H9 (cell line): ENCODE measurements around the gene SHH. TPM values are rescaled to one million over a fixed set of nuclear protein-coding genes. Genes with fewer than 3 reads are reported as not detected.

Source experiments
- DNase-seq: peaks from one replicate; pipeline ENCODE4 v3.0.0-alpha.2; 2017
- H2AFZ ChIP-seq: one replicate; pipeline ENCODE4 v1.6.1; 2013; ENCODE audit warnings: mild to moderate bottlenecking, low read length, control low read depth, moderate library complexity
- H2AK5ac ChIP-seq: 2 replicates; pipeline ENCODE4 v1.6.1; 2013; ENCODE audit warnings: low read length, control low read depth, mixed read lengths; ENCODE audit not compliant: insufficient read length
- H2BK120ac ChIP-seq: one replicate; pipeline ENCODE4 v1.6.1; 2013; ENCODE audit warnings: low read depth, mild to moderate bottlenecking, low read length, control low read depth, inconsistent platforms; ENCODE audit not compliant: poor library complexity, severe bottlenecking
- H2BK12ac ChIP-seq: 2 replicates; pipeline ENCODE4 v1.6.1; 2013; ENCODE audit warnings: low read length, control low read depth, mixed read lengths, low read depth; ENCODE audit not compliant: insufficient read length
- H2BK15ac ChIP-seq: 2 replicates; pipeline ENCODE4 v1.6.1; 2013; ENCODE audit warnings: low read depth, low read length, control low read depth
- H2BK20ac ChIP-seq: one replicate; pipeline ENCODE4 v1.6.1; 2013; ENCODE audit warnings: low read depth, mild to moderate bottlenecking, low read length, control low read depth, inconsistent platforms; ENCODE audit not compliant: poor library complexity, severe bottlenecking
- H2BK5ac ChIP-seq: 2 replicates; pipeline ENCODE4 v1.6.1; 2013; ENCODE audit warnings: low read length, control low read depth, mixed read lengths; ENCODE audit not compliant: insufficient read length
- H3K14ac ChIP-seq: 2 replicates; pipeline ENCODE4 v1.6.1; 2013; ENCODE audit warnings: low read length, control low read depth; ENCODE audit not compliant: insufficient read depth
- H3K18ac ChIP-seq: 2 replicates; pipeline ENCODE4 v1.6.1; 2013; ENCODE audit warnings: low read depth, mild to moderate bottlenecking, mixed read lengths, low read length, control low read depth; ENCODE audit not compliant: insufficient read length
- H3K23ac ChIP-seq: 2 replicates; pipeline ENCODE4 v1.6.1; 2013; ENCODE audit warnings: low read length, control low read depth, mixed read lengths, low read depth; ENCODE audit not compliant: insufficient read length
- H3K23me2 ChIP-seq: 2 replicates; pipeline ENCODE4 v1.6.1; 2013; ENCODE audit warnings: low read depth, mild to moderate bottlenecking, mixed read lengths, low read length, control low read depth; ENCODE audit not compliant: insufficient read length, poor library complexity, severe bottlenecking
- H3K27ac ChIP-seq: 2 replicates; pipeline ENCODE4 v1.5.1; 2013; ENCODE audit warnings: low read length, control low read depth, mixed read lengths, low read depth; ENCODE audit not compliant: insufficient read length
- H3K27me3 ChIP-seq: 2 replicates; pipeline ENCODE4 v1.6.1; 2013; ENCODE audit warnings: low read length, control low read depth, inconsistent platforms; ENCODE audit not compliant: insufficient read depth
- H3K4ac ChIP-seq: 2 replicates; pipeline ENCODE4 v1.6.1; 2013; ENCODE audit warnings: low read depth, mild to moderate bottlenecking, control low read depth, inconsistent platforms, low read length, moderate library complexity
- H3K4me1 ChIP-seq: 2 replicates; pipeline ENCODE4 v1.6.1; 2013; ENCODE audit warnings: low read length, control low read depth, inconsistent platforms; ENCODE audit not compliant: insufficient read depth
- H3K4me2 ChIP-seq: 2 replicates; pipeline ENCODE4 v1.6.1; 2013; ENCODE audit warnings: low read length, control low read depth, mixed read lengths; ENCODE audit not compliant: insufficient read length, insufficient read depth
- H3K56ac ChIP-seq: 2 replicates; pipeline ENCODE4 v1.6.1; 2013; ENCODE audit warnings: low read depth, mild to moderate bottlenecking, mixed read lengths, low read length, control low read depth; ENCODE audit not compliant: insufficient read length
- H3K79me1 ChIP-seq: 2 replicates; pipeline ENCODE4 v1.6.1; 2013; ENCODE audit warnings: low read depth, mild to moderate bottlenecking, moderate library complexity, low read length, control low read depth, inconsistent platforms; ENCODE audit not compliant: insufficient read depth, poor library complexity, severe bottlenecking
- H3K79me2 ChIP-seq: 2 replicates; pipeline ENCODE4 v1.6.1; 2013; ENCODE audit warnings: low read length, control low read depth, inconsistent platforms; ENCODE audit not compliant: insufficient read depth
- H3K9ac ChIP-seq: 2 replicates; pipeline ENCODE4 v1.6.1; 2013; ENCODE audit warnings: low read length, control low read depth, mixed read lengths; ENCODE audit not compliant: insufficient read length; ENCODE audit errors: extremely low read depth
- H3K9me3 ChIP-seq: one replicate; pipeline ENCODE4 v1.6.1; 2013; ENCODE audit warnings: low read depth, low read length, inconsistent platforms; ENCODE audit not compliant: control insufficient read depth
- H3T11ph ChIP-seq: one replicate; pipeline ENCODE4 v1.6.1; 2013; ENCODE audit warnings: mild to moderate bottlenecking, low read length, control low read depth, inconsistent platforms
- H4K20me1 ChIP-seq: one replicate; pipeline ENCODE4 v1.6.1; 2013; ENCODE audit not compliant: control insufficient read depth, insufficient read length, insufficient read depth
- H4K5ac ChIP-seq: 2 replicates; pipeline ENCODE4 v1.6.1; 2013; ENCODE audit warnings: low read depth, mild to moderate bottlenecking, mixed read lengths, low read length, control low read depth; ENCODE audit not compliant: insufficient read length
- H4K8ac ChIP-seq: replicated peaks from 2 replicates; pipeline ENCODE4 v1.6.1; 2013; ENCODE audit warnings: low read length, control low read depth, mixed read lengths, low read depth; ENCODE audit not compliant: insufficient read length
- H4K91ac ChIP-seq: 2 replicates; pipeline ENCODE4 v1.6.1; 2013; ENCODE audit warnings: low read depth, mild to moderate bottlenecking, moderate library complexity, mixed read lengths, low read length, control low read depth; ENCODE audit not compliant: insufficient read length
- H3K27ac Mint-ChIP-seq, 3 experiments: 2 replicates in 2 of 3; 3 replicates in 1 of 3; pipeline ENCODE4 v1.8.0; 2020 to 2021; ENCODE audit warnings: mixed read lengths in 3 of 3, mild to moderate bottlenecking in 1 of 3, moderate library complexity in 1 of 3
- H3K27me3 Mint-ChIP-seq: 2 replicates; pipeline ENCODE4 v1.8.0; 2021; ENCODE audit warnings: low read depth, mild to moderate bottlenecking, moderate library complexity, mixed read lengths
- H3K36me3 Mint-ChIP-seq, 3 experiments: 2 replicates in 2 of 3; 3 replicates in 1 of 3; pipeline ENCODE4 v1.8.0; 2020 to 2021; ENCODE audit warnings: low read depth in 3 of 3, mixed read lengths in 3 of 3; ENCODE audit not compliant: insufficient read depth in 1 of 3
- H3K4me1 Mint-ChIP-seq, 2 experiments: 2 replicates each; pipeline ENCODE4 v1.8.0; 2020; ENCODE audit warnings: mixed read lengths in 2 of 2
- H3K4me3 Mint-ChIP-seq, 2 experiments: 2 replicates in 1 of 2; 3 replicates in 1 of 2; pipeline ENCODE4 v1.8.0; 2020 to 2021; ENCODE audit warnings: mild to moderate bottlenecking in 2 of 2, mixed read lengths in 2 of 2, moderate library complexity in 1 of 2
- H3K9me3 Mint-ChIP-seq, 2 experiments: 2 replicates in 1 of 2; 3 replicates in 1 of 2; pipeline ENCODE4 v1.8.0; 2020; ENCODE audit warnings: mild to moderate bottlenecking in 2 of 2, mixed read lengths in 2 of 2, moderate library complexity in 1 of 2
- CTCF ChIP-seq: fragments of 200-600 bp; sonication (generic); conservative IDR thresholded peaks from 3 replicates; pipeline ENCODE4 v1.8.0; 2021; ENCODE audit warnings: antibody characterized with exemption, mild to moderate bottlenecking
- WGBS: extraction: QIAGEN DNeasy Blood & Tissue Kit; methylation state at CpG from one replicate; pipeline ENCODE4 v1.1.7; 2013; ENCODE audit warnings: missing lambda C conversion rate, low lambda C conversion rate, mixed read lengths; ENCODE audit not compliant: insufficient read length; ENCODE audit errors: extremely low coverage; 5-methylcytosine and 5-hydroxymethylcytosine counted together
- long read RNA-seq: library from polyadenylated mRNA; unstranded; transcript quantifications from one replicate; pipeline ENCODE4 v2.0.0, GENCODE V29; 2020
- total RNA-seq: library from RNA; stranded (reverse); gene quantifications from 2 replicates; pipeline ENCODE4 v1.2.1, GENCODE V29; 2021

The SHH gene
- total RNA-seq: 0.07 and 0.09 TPM in 2 replicates
- long read RNA-seq: 0 reads

- Histone ChIP-seq H4K8ac (no peak within 1 kb of the TSS), H2AFZ (no peak within 1 kb of the TSS), H2BK5ac (no peak within 1 kb of the TSS), H3K23ac (no peak within 1 kb of the TSS), H4K91ac (no peak within 1 kb of the TSS), H3K79me1 (no peaks in the 10 kb centered on the region), H3K18ac (no peak within 1 kb of the TSS), H2AK5ac (no peak within 1 kb of the TSS), H3K4ac (no peak within 1 kb of the TSS), H2BK20ac (no peak within 1 kb of the TSS), H2BK15ac (no peak within 1 kb of the TSS), H4K5ac (no peak within 1 kb of the TSS), H3K27me3 (peaks cover 75% of the 10 kb centered on the region), H2BK120ac (no peak within 1 kb of the TSS), H3T11ph (no peak within 1 kb of the TSS), H3K9me3 (no peaks in the 10 kb centered on the region), H3K14ac (no peak within 1 kb of the TSS; the same call in 1 of the 2 replicates), H3K27ac (no peak within 1 kb of the TSS), H3K23me2 (peaks cover 10% of the 10 kb centered on the region), H4K20me1 (no peaks in the 10 kb centered on the region), H3K9ac (no peak within 1 kb of the TSS), H3K4me1 (no peaks in the 10 kb centered on the region; the same call in 1 of the 2 replicates), H2BK12ac (no peak within 1 kb of the TSS), H3K79me2 (no peaks in the 10 kb centered on the region), H3K4me2 (peak within 1 kb of the TSS; percentile 56), H3K56ac (no peak within 1 kb of the TSS)
- Mint-ChIP-seq H3K4me1 (peaks cover 23 to 60% of the 10 kb centered on the region in 2 experiments), H3K27ac (no peak within 1 kb of the TSS), H3K4me3 (peak within 1 kb of the TSS; percentile 13 to 72; a peak in 4 of 5 replicates), H3K9me3 (peaks cover 0 to 3% of the 10 kb centered on the region in 2 experiments; a peak in 3 of 5 replicates), H3K27me3 (peaks cover 91% of the 10 kb centered on the region), H3K36me3 (no peaks in the 10 kb centered on the region; a peak in 2 of 7 replicates)
- DNase-seq: no peak
- WGBS: no CpG with 5 or more reads among the region's 53 CpGs
- TF ChIP-seq CTCF: no peak
These were observed at the start of gene SHH for GRCh38 chr7:155811895-155812761. TSS of gene SHH (minus strand) at chr7:155812463. CDS start at chr7:155812122, 341 bp downstream.
